Activated CD8-positive, alpha-beta memory T cell treated with anti-CD3 and anti-CD28 coated beads, Interleukin-2, amount 50 U/mL, for 24 hours (primary cell): Measurements from ENCODE around the gene AGAP1.
"Not testable (repeated sequence)": the region's sequence is repeated elsewhere in the genome, so short reads cannot be mapped to it uniquely, and the experiment has no call there.

Experiments
- DNase-seq: peaks from one replicate; pipeline ENCODE4 v3.0.0-alpha.2; 2020; ENCODE audit errors: extremely low read depth

The AGAP1 gene

GRCh38 chr2:235734688-235735231, 240.9 kb downstream of the AGAP1 start:
- DNase-seq: no peak

- no peak for DNase-seq
These were observed 243.6 kb downstream of the AGAP1 start for GRCh38 chr2:235737396-235737795.

- DNase-seq: no peak
These were observed 244.0 kb downstream of the AGAP1 start for GRCh38 chr2:235737840-235738239.

- no peak for DNase-seq
These were observed 246.0 kb downstream of the AGAP1 start for GRCh38 chr2:235739704-235740415.

GRCh38 chr2:235740821-235741220, 247.0 kb downstream of the AGAP1 start:
- no peak for DNase-seq

- no peak for DNase-seq
These were observed 250.3 kb downstream of the AGAP1 start for GRCh38 chr2:235744161-235744560.

- DNase-seq: no peak
These were observed 251.8 kb downstream of the AGAP1 start for GRCh38 chr2:235745597-235745996.

- DNase-seq: peak; percentile 2
These were observed 252.6 kb downstream of the AGAP1 start for GRCh38 chr2:235746257-235746934.

GRCh38 chr2:235747001-235747785, 253.3 kb downstream of the AGAP1 start:
- DNase-seq: no peak

GRCh38 chr2:235747786-235748091, 253.9 kb downstream of the AGAP1 start:
- DNase-seq: no peak

GRCh38 chr2:235749121-235749770, 255.4 kb downstream of the AGAP1 start:
- DNase-seq: no peak

- DNase-seq: no peak
These were observed 255.9 kb downstream of the AGAP1 start for GRCh38 chr2:235749771-235750160.

- no peak for DNase-seq
These were observed 259.0 kb downstream of the AGAP1 start for GRCh38 chr2:235752846-235753245.

GRCh38 chr2:235754357-235755207, 260.7 kb downstream of the AGAP1 start:
- no peak for DNase-seq

GRCh38 chr2:235756491-235756890, 262.6 kb downstream of the AGAP1 start:
- DNase-seq: no peak

GRCh38 chr2:235757212-235757611, 263.4 kb downstream of the AGAP1 start:
- no peak for DNase-seq

- DNase-seq: no peak
These were observed 263.8 kb downstream of the AGAP1 start for GRCh38 chr2:235757640-235758039.

- DNase-seq: no peak
These were observed 269.2 kb downstream of the AGAP1 start for GRCh38 chr2:235762832-235763598.

- no peak for DNase-seq
These were observed 270.0 kb downstream of the AGAP1 start for GRCh38 chr2:235763816-235764215.

- not testable (repeated sequence) for DNase-seq
These were observed 270.6 kb downstream of the AGAP1 start for GRCh38 chr2:235764478-235764877.
